ENCODE results near the gene CDC42.

CDC42 gene

GRCh38 chr1:22038036-22038435 is 14.5 kb upstream of the CDC42 start:
- no peak for DNase-seq (ENCODE audit: low spot score)

GRCh38 chr1:22039594-22040285 is 12.8 kb upstream of the CDC42 start:
- peak; percentile 97 for DNase-seq (ENCODE audit: low spot score)

- no peak for DNase-seq (ENCODE audit: low spot score)
Measured at GRCh38 chr1:22040286-22040623, 12.3 kb upstream of the CDC42 start.

- no peak for DNase-seq (ENCODE audit: low spot score)
Measured at GRCh38 chr1:22041505-22041904, 11.0 kb upstream of the CDC42 start.

GRCh38 chr1:22043198-22043769 is 9.2 kb upstream of the CDC42 start:
- DNase-seq (ENCODE audit: low spot score), result no peak

GRCh38 chr1:22044690-22045420 is 7.7 kb upstream of the CDC42 start:
- peak; percentile 33 for DNase-seq (ENCODE audit: low spot score)

- no peak for DNase-seq (ENCODE audit: low spot score)
Measured at GRCh38 chr1:22045604-22046228, 6.8 kb upstream of the CDC42 start.

- DNase-seq (ENCODE audit: low spot score), result peak; percentile 19
Measured at GRCh38 chr1:22048351-22049192, 3.9 kb upstream of the CDC42 start.

GRCh38 chr1:22050330-22050729 is 2.2 kb upstream of the CDC42 start:
- no peak for DNase-seq (ENCODE audit: low spot score)

GRCh38 chr1:22051607-22052114 is 848 bp upstream of the CDC42 start:
- no peak for DNase-seq (ENCODE audit: low spot score)

- DNase-seq (ENCODE audit: low spot score), result peak; percentile 61
Measured at GRCh38 chr1:22053017-22053860, 730 bp downstream of the CDC42 start.

GRCh38 chr1:22053861-22054770 is 1.6 kb downstream of the CDC42 start:
- no peak for DNase-seq (ENCODE audit: low spot score)

- no peak for DNase-seq (ENCODE audit: low spot score)
Measured at GRCh38 chr1:22055463-22055862, 3.0 kb downstream of the CDC42 start.

- DNase-seq (ENCODE audit: low spot score), result no peak
Measured at GRCh38 chr1:22056043-22056442, 3.5 kb downstream of the CDC42 start.

- peak; percentile 17 for DNase-seq (ENCODE audit: low spot score)
Measured at GRCh38 chr1:22056936-22057335, 4.4 kb downstream of the CDC42 start.

GRCh38 chr1:22057861-22058260 is 5.4 kb downstream of the CDC42 start:
- no peak for DNase-seq (ENCODE audit: low spot score)

- DNase-seq (ENCODE audit: low spot score), result no peak
Measured at GRCh38 chr1:22064751-22065402, 12.4 kb downstream of the CDC42 start.

GRCh38 chr1:22071511-22071910 is 19.0 kb downstream of the CDC42 start:
- no peak for DNase-seq (ENCODE audit: low spot score)

GRCh38 chr1:22074803-22075202 is 22.3 kb downstream of the CDC42 start:
- DNase-seq (ENCODE audit: low spot score), result no peak

Measured in CD4-positive, alpha-beta T cell treated with Interleukin-15 for 4 hours (primary cell).